HG02870 (cell line): ENCODE results near the gene NPFFR1.

Source experiments
- ATAC-seq: cut with Tn5 transposase; IDR thresholded peaks from one replicate; pipeline ENCODE4 v1.9.1; 2021; ENCODE audit warnings: mild to moderate bottlenecking, moderate library complexity; ENCODE audit not compliant: unreplicated experiment

The NPFFR1 gene

DNA sequence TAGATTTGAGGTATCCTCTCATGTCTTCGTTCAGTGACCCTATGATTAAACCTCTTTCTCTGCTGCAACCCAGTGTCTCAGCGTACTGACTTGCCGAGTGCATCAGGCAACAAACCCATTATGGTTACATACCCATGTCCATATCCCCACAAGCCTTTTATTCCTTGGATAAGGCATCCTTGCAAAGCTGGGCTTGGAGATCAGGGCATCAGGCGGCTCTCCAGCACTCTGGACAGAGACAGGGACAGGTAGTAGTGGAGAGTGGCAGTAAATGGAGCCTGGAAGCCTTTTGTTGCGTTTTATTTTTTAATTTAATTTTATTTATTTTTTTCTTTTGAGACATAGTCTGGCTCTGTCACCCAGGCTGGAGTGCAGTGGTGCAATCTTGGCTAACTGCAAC is 32.0 kb upstream of the NPFFR1 start:
- no peak for ATAC-seq

DNA sequence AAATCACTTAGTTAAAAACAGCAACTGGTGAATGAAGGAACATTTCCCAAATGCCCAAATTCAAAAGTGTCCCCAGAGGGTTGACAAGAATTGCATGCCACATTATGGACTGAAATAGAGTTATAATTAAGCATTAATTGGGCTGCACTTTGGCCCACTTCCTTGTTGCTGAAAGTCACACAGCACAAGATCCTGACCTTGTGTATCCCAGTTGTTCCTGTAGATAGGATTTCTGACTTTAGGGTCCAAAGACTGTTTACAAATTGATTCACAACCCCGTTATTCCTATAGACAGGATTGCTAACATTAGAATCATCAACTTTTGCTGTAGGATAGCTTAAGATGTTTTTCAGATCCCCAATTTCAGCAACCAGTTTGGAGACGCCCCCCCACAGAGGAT is 31.5 kb upstream of the NPFFR1 start:
- no peak for ATAC-seq

- ATAC-seq = no peak
Measured at GRCh38 chr10:70312972-70313371, 29.2 kb upstream of the NPFFR1 start.

DNA sequence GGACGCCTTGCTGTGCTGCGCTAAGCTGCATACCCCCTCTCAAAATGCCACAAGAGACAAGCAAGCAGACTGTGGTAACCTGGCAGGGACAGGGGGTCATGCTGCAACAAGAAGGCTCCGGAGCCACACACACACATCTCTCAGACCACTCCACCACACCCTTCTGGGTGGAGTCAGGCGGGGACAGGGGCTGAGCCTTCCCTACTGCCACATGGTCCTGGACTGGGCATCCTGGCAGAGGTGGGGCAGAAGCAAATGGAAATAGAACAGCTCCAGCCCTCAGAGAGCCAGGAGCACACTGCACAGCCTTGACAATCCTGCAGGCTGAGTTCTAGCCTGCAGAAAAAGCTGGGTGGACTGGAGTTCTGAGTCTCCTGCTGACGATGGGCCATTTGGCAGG is 28.4 kb upstream of the NPFFR1 start:
- ATAC-seq = no peak

DNA sequence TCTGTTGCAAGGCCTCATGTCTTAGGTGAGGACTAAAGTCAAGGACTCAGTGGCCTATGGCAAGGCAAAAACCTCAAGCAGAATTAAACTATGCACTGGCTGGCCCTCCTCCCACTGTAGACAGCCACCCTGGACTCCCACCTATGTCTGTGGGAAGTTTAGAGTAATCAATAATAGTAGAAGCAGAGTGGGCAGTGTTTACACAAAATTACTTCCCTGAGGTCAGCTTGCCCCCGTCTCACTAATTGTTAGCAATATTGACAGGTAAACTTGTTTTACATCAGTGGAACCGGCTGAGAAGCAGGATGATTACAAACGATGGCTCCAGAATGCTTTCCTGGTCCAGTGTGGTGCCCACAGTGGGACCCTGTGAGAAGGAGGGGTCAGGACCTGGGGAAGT is 27.9 kb upstream of the NPFFR1 start:
- ATAC-seq = no peak

GRCh38 chr10:70309661-70310060 is 25.9 kb upstream of the NPFFR1 start:
- no peak for ATAC-seq

- no peak for ATAC-seq
Measured at GRCh38 chr10:70308121-70309060, 24.6 kb upstream of the NPFFR1 start.

DNA sequence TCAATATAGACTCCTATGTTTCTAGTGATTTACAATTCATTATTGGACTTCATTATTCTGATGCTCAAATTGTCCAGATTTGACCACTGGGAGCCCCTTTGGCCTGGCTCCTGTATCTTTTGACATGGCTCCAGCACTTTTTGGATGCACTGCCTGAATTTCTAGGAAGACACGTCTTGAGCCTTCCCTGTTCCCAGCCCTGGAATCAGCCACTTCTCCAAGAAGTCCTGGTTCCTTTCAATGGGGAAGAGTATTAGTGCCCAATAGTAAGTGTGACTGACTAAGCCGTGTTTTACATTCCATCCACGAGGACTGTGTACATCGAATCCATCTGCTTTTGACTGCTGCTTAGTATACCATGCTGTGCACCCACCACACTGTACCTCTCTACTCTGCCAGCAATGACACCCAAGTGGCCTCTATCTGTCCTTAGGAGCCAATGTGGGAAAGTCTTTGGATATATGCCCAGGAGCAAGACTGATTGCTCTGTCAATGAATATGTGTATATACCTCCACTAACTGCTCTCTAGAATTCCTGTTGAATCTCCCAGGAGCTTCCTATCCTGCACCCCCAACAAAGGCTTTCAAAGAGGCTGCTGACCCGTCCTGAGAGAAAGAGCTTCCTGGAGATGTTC is 23.2 kb upstream of the NPFFR1 start:
- ATAC-seq = no peak

DNA sequence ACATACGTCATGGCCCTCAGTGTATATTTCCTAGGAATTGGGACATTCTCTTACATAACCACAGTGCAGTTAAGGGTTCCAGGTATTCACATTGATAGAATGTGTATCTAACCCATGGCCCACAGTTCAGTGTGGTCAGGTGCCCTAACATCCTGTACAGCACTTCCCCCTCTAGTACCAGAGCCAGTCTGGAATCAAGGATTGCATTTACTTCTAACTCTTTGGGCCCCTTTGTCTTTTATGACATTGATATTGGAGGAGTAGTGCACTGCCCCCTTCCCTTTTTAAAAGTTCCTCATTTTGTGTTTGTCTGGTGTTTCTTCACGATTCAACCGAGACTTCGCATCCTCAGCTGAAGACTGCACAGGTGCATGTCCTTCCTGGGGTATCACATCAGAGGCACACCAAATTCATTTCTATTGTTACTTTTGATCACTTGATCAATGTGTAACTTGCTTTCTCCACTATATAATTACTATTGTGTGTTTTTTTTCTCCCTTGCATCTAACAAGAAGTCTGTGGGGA is 22.4 kb upstream of the NPFFR1 start:
- ATAC-seq = no peak

- ATAC-seq = no peak
Measured at GRCh38 chr10:70303730-70304129, 19.9 kb upstream of the NPFFR1 start.

DNA sequence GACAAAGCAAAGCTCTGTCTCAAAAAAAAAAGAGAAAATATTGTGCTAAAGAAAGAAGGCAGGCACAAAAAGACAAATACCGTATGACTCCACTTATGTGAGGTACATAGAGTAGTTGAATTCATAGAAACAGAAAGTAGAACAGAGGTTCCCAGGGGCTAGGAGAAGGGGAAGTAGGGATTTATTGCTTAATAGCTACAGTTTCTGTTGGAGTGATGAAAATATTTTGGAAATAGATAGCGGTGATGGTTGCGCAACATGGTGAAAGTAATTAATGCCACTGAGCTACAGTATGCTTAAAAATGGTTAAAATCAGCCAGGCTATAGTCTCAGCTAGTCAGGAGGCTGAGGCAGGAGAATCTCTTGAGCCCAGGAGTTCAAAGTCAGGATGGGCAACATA is 18.5 kb upstream of the NPFFR1 start:
- ATAC-seq = no peak

GRCh38 chr10:70300908-70301597 is 17.2 kb upstream of the NPFFR1 start:
- no peak for ATAC-seq

DNA sequence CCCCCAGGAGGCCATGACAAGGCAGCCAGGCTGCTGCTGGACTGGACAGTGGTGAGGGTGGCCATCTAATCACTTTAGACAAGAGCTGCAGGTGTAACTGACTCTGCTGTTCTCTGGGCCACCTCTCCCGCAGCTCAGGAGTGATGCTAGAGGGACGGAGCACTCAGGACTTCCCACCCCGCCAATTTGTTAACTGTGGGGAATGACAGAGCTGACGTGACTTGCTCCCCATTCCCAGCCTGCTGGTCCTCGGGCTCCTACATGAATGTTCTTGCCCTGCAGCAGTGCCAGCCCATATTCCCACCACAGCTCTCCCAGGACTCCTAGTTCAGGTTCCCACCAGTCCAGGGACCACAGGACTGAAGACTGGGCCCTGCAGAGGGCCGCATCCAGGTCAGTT is 16.7 kb upstream of the NPFFR1 start:
- no peak for ATAC-seq

- no peak for ATAC-seq
Measured at GRCh38 chr10:70299876-70300275, 16.1 kb upstream of the NPFFR1 start.

DNA sequence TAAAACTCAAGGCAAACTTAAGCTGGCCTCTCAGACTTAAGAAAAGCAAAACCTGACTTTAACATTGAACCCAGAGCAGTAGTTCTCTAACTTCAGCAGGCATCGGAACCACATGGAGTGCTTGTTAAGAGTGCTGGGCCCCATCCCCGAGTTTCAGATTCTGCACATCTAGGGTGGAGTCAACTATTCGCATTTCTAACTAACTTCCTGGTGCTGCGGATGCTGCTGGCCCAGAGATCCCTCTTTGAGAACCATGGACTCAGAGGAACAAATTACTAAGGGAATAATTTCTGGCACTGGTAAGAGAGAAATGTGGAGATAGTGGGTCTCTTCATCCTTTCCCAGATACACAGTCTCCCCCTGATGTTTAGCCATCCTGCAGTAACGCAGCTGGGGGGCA is 14.6 kb upstream of the NPFFR1 start:
- no peak for ATAC-seq

DNA sequence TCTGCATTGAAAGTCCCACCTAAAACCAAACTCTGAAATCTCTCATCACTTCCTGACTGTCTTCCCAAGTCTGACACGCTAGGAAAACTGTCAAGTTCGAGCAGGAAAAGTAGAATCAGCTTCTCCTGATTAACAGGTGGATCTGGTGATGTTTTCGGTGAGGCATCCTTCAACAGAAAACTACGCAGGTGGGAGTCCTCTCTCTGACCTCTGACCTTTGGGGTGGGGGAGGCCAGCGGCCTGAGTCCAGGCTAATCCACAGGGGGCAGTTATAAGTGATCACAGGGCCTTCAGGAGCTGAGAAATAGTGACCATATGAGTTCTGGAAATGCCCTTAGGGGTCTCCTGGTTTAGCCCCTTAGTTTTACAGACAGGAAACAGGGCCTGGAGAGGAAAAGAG is 13.4 kb upstream of the NPFFR1 start:
- no peak for ATAC-seq

DNA sequence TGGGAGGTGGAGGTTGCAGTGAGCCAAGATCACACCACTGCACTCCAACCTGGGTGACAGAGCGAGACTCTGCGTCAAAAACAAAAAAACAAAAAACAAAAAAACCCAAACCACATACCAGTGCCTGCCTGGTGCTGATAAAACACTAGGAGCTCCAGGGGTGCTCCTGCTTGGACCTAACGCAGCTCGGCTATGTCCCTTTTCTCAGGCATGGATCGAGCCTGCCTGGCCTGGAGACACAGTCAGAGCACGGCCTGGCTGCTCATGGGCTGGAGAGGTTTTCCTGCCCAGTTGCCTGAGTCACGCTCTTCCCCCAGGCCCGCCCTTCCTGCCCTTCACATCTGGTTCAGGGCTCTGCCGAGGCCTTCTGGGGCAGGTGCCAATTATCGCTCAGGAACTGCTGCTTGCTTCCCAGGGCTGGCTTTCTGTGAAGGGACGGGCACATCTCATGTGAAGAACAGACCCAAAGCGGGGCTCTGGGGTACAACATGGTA is 12.6 kb upstream of the NPFFR1 start:
- ATAC-seq = no peak

GRCh38 chr10:70295926-70296325 is 12.1 kb upstream of the NPFFR1 start:
- no peak for ATAC-seq

GRCh38 chr10:70295321-70295720 is 11.5 kb upstream of the NPFFR1 start:
- ATAC-seq = no peak

DNA sequence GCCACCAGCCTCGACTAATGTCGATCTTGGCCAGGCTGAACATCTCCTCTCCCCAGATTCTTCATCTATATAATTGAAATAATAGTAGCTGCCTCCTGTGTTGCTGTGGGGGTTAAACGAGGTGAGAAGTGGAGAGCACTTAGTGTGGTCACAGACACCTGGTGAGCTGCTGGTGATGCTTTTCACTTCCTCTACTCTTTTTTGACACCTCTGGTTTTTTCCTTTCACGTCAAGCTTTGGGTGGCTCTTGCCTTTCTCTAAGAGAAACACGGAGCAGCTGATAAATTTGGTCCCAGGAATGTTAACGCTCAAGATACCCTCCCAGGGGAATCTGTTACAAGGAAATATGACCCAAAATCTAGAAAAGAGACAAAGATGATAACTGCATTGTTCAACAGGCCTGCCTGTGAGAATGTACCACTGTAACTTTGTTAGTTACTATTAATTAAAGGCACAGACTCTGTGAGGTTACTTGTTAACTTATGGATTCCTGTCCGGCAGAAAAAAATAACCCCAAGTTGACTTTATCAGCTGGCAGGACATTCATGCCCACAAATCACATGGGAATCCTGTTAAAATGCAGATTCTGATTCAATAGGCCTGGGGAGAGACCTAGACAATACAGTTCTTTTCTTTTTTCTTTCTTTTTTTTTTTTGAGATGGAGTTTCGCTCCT is 9.5 kb upstream of the NPFFR1 start:
- no peak for ATAC-seq

DNA sequence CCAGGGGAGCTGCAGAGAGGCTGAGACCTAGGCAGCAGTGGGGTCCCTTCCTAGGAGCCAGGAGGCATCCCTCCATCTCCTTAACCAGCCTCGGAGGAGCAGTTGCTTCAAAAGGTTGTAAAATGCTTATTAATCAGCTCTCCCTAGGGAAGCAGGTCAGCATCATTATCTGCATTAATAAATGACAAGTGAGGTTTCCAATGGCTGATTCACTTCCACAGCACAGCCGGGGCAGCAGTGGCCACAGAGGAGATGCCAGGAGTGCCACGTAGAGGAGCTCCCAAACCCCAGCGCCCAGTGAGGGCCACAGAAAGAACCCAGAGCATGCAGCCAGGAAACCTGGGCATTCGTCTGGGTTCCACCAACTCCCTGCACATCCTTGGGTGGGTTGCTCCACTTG is 8.2 kb upstream of the NPFFR1 start:
- no peak for ATAC-seq
